Neural cell (in vitro differentiated cells): ENCODE data around the gene PPP3CA. TPM values are rescaled to one million over a fixed set of nuclear protein-coding genes. Genes with fewer than 3 reads are reported as not detected.

Experiments used
- H2AFZ ChIP-seq: fragments of 200-600, 300-800 bp; sonication (generic), shearing (Covaris generic); 2 replicates; pipeline ENCODE4 v1.6.0; 2014; ENCODE audit warnings: low read depth, mild to moderate bottlenecking, antibody characterized with exemption, low read length, moderate library complexity
- H3F3A ChIP-seq: fragments of 200-600 bp; shearing (Covaris generic); 2 replicates; pipeline ENCODE4 v1.6.1; 2016; ENCODE audit warnings: mild to moderate bottlenecking, moderate library complexity, mixed read lengths, antibody characterized with exemption, low read length; ENCODE audit not compliant: insufficient read depth, poor library complexity, severe bottlenecking
- H3K27ac ChIP-seq: fragments of 200-600, 300-800 bp; sonication (generic), shearing (Covaris generic); 2 replicates; pipeline ENCODE4 v1.5.1; 2014; ENCODE audit warnings: mild to moderate bottlenecking, low read length, moderate library complexity
- H3K27me3 ChIP-seq: fragments of 300-800, 200-600 bp; sonication (generic), shearing (Covaris generic); 2 replicates; pipeline ENCODE4 v1.6.0; 2014; ENCODE audit warnings: mild to moderate bottlenecking, low read depth, low read length, moderate library complexity; ENCODE audit not compliant: insufficient read depth
- H3K36me3 ChIP-seq: fragments of 300-800, 200-600 bp; sonication (generic), shearing (Covaris generic); 2 replicates; pipeline ENCODE4 v1.5.1; 2014; ENCODE audit warnings: mild to moderate bottlenecking, antibody characterized with exemption, low read length, moderate library complexity; ENCODE audit not compliant: insufficient read depth
- H3K4me2 ChIP-seq: fragments of 300-800, 200-600 bp; sonication (generic), shearing (Covaris generic); 2 replicates; pipeline ENCODE4 v1.6.0; 2014; ENCODE audit warnings: mild to moderate bottlenecking, low read length
- H3K4me3 ChIP-seq: fragments of 300-800, 200-600 bp; sonication (generic), shearing (Covaris generic); 2 replicates; pipeline ENCODE4 v1.5.1; 2014; ENCODE audit warnings: mild to moderate bottlenecking, low read length, moderate library complexity
- H3K79me2 ChIP-seq: fragments of 200-600 bp; shearing (Covaris generic); replicated peaks from 2 replicates; pipeline ENCODE4 v1.6.0; 2014; ENCODE audit warnings: mild to moderate bottlenecking, low read length, moderate library complexity; ENCODE audit not compliant: insufficient read depth
- H3K9ac ChIP-seq: fragments of 300-800, 200-600 bp; sonication (generic), shearing (Covaris generic); 2 replicates; pipeline ENCODE4 v1.6.1; 2016; ENCODE audit warnings: mild to moderate bottlenecking, low read length, mixed read lengths
- H3K9me2 ChIP-seq: fragments of 200-600 bp; shearing (Covaris generic); 2 replicates; pipeline ENCODE4 v1.6.1; 2016; ENCODE audit warnings: mild to moderate bottlenecking, low read length, mixed read lengths; ENCODE audit not compliant: insufficient read depth
- H3K9me3 ChIP-seq: fragments of 200-600, 300-800 bp; sonication (generic), shearing (Covaris generic); 2 replicates; pipeline ENCODE4 v1.6.1; 2016; ENCODE audit warnings: mild to moderate bottlenecking, mixed run types, low read length, moderate library complexity, mixed read lengths
- H4K20me1 ChIP-seq: fragments of 200-600 bp; shearing (Covaris generic); 2 replicates; pipeline ENCODE4 v1.6.1; 2016; ENCODE audit warnings: mild to moderate bottlenecking, mixed run types; ENCODE audit not compliant: insufficient read depth
- CTCF ChIP-seq: fragments of 450-650 bp; IDR thresholded peaks from 2 replicates; pipeline ENCODE4 v1.5.1; 2014; ENCODE audit warnings: antibody characterized with exemption, mild to moderate bottlenecking, moderate library complexity; ENCODE audit not compliant: poor library complexity, severe bottlenecking
- EP300 ChIP-seq: fragments of 450-650 bp; conservative IDR thresholded peaks from 2 replicates; pipeline ENCODE4 v1.6.1; 2014; ENCODE audit warnings: antibody characterized with exemption, mild to moderate bottlenecking, moderate library complexity; ENCODE audit not compliant: poor library complexity, severe bottlenecking
- EZH2 ChIP-seq: fragments of 200-600, 300-800 bp; shearing (Covaris generic), sonication (generic); IDR thresholded peaks from 2 replicates; pipeline ENCODE4 v1.6.1; 2014; ENCODE audit warnings: antibody characterized with exemption, low read length, borderline replicate concordance, mild to moderate bottlenecking; ENCODE audit not compliant: insufficient read depth, poor library complexity, severe bottlenecking
- MXI1 ChIP-seq: fragments of 450-650 bp; conservative IDR thresholded peaks from 2 replicates; pipeline ENCODE4 v1.6.1; 2014; ENCODE audit warnings: antibody characterized with exemption, mild to moderate bottlenecking; ENCODE audit not compliant: poor library complexity, severe bottlenecking
- POLR2AphosphoS5 ChIP-seq: IDR thresholded peaks from 2 replicates; pipeline ENCODE4 v1.6.1; 2012
- RAD21 ChIP-seq: fragments of 450-650 bp; conservative IDR thresholded peaks from 2 replicates; pipeline ENCODE4 v1.6.1; 2014; ENCODE audit warnings: antibody characterized with exemption, mild to moderate bottlenecking, moderate library complexity
- REST ChIP-seq: IDR thresholded peaks from 2 replicates; pipeline ENCODE4 v1.6.1; 2012; ENCODE audit warnings: borderline replicate concordance
- SMC3 ChIP-seq: fragments of 450-650 bp; conservative IDR thresholded peaks from 2 replicates; pipeline ENCODE4 v1.6.1; 2014; ENCODE audit warnings: antibody characterized with exemption, mild to moderate bottlenecking, moderate library complexity; ENCODE audit not compliant: poor library complexity
- TAF1 ChIP-seq: IDR thresholded peaks from 2 replicates; pipeline ENCODE4 v1.6.1; 2012; ENCODE audit warnings: low read depth
- polyA plus RNA-seq: library from polyadenylated mRNA; depleted of rRNA; stranded (reverse); fragments of >200 nt; gene quantifications from 2 replicates; pipeline ENCODE4 v1.2.3, GENCODE V29; 2014

Gene PPP3CA
- polyA plus RNA-seq, 1 donor from 2014 or later: 78.2 TPM

GRCh38 chr4:101291198-101291597 is 56.1 kb downstream of the PPP3CA start:
- Histone ChIP-seq H3K4me3 (no peak overlapping the region), H4K20me1 (no peaks in the 10 kb centered on the region), H3K9me2 (no peaks in the 10 kb centered on the region), H3K27me3 (no peaks in the 10 kb centered on the region), H3K36me3 (no peaks in the 10 kb centered on the region), H2AFZ (no peak overlapping the region), H3K27ac (no peak overlapping the region), H3K79me2 (peaks cover 10% of the 10 kb centered on the region), H3K4me2 (no peak overlapping the region), H3K9ac (no peak overlapping the region), H3F3A (no peaks in the 10 kb centered on the region), H3K9me3 (no peaks in the 10 kb centered on the region)
- TF ChIP-seq EZH2 (no peak), TAF1 (no peak), RAD21 (no peak), REST (no peak), EP300 (no peak), POLR2AphosphoS5 (no peak), CTCF (no peak), MXI1 (no peak), SMC3 (no peak)

- H3K9ac ChIP-seq: no peak overlapping the region
- H2AFZ ChIP-seq: no peak overlapping the region
- no peaks in the 10 kb centered on the region for H3K27me3 ChIP-seq
- TF ChIP-seq SMC3: no peak
- no peak for TF ChIP-seq REST
- TF ChIP-seq POLR2AphosphoS5: no peak
- no peak for TF ChIP-seq EP300
- TF ChIP-seq RAD21: no peak
- TF ChIP-seq MXI1: no peak
- H3K9me3 ChIP-seq: no peaks in the 10 kb centered on the region
- no peaks in the 10 kb centered on the region for H3K36me3 ChIP-seq
- H4K20me1 ChIP-seq: no peaks in the 10 kb centered on the region
- no peak overlapping the region for H3K4me3 ChIP-seq
- no peak overlapping the region for H3K27ac ChIP-seq
- H3F3A ChIP-seq: no peaks in the 10 kb centered on the region
- no peaks in the 10 kb centered on the region for H3K9me2 ChIP-seq
- no peak overlapping the region for H3K4me2 ChIP-seq
- peaks cover 10% of the 10 kb centered on the region for H3K79me2 ChIP-seq
These were observed 56.7 kb downstream of the PPP3CA start for GRCh38 chr4:101290654-101291053.
